ENCODE data around the gene PGM1.

PGM1 gene

GRCh38 chr1:63669151-63669961 is 76.1 kb downstream of the PGM1 start:
- no peak overlapping the region for H3K4me3 ChIP-seq (ENCODE audit: low read length, poor library complexity, severe bottlenecking)
- H4K20me1 ChIP-seq (ENCODE audit: insufficient read depth, low read length, poor library complexity, severe bottlenecking), result no peaks in the 10 kb centered on the region
- no peaks in the 10 kb centered on the region for H3K9me3 ChIP-seq (ENCODE audit: insufficient read depth, low read depth, low read length)
- H3F3A ChIP-seq (ENCODE audit: low read depth), result no peaks in the 10 kb centered on the region
- no peaks in the 10 kb centered on the region for H3K36me3 ChIP-seq (ENCODE audit: insufficient read depth, low read length)
- TF ChIP-seq EZH2phosphoT487 (IDR thresholded peaks at IDR 0.05; ENCODE audit: borderline replicate concordance) (no peak), CTCF (conservative IDR thresholded peaks at IDR 0.05; ENCODE audit: low read length) (no peak)
- no peaks in the 10 kb centered on the region for H3K79me2 ChIP-seq (ENCODE audit: insufficient read depth, low read length)
- H3K4me1 ChIP-seq (ENCODE audit: insufficient read depth, low read length, poor library complexity, severe bottlenecking), result no peaks in the 10 kb centered on the region
- H3K27me3 ChIP-seq (ENCODE audit: insufficient read depth, low read length, poor library complexity, severe bottlenecking), result no peaks in the 10 kb centered on the region
- no peak overlapping the region for H3K9ac ChIP-seq (ENCODE audit: low read depth, low read length, poor library complexity, severe bottlenecking)
- H2AFZ ChIP-seq (ENCODE audit: low read length), result no peak overlapping the region
- no peak overlapping the region for H3K4me2 ChIP-seq (ENCODE audit: low read depth, low read length, poor library complexity, severe bottlenecking)
- H3K9me2 ChIP-seq (replicated peaks; ENCODE audit: low read depth, low read length), result no peaks in the 10 kb centered on the region

GRCh38 chr1:63670164-63670563 is 77.0 kb downstream of the PGM1 start:
- no peaks in the 10 kb centered on the region for H3K36me3 ChIP-seq (ENCODE audit: insufficient read depth, low read length)
- no peak overlapping the region for H3K9ac ChIP-seq (ENCODE audit: low read depth, low read length, poor library complexity, severe bottlenecking)
- no peaks in the 10 kb centered on the region for H3K79me2 ChIP-seq (ENCODE audit: insufficient read depth, low read length)
- TF ChIP-seq EZH2phosphoT487 (IDR thresholded peaks at IDR 0.05; ENCODE audit: borderline replicate concordance) (no peak), CTCF (conservative IDR thresholded peaks at IDR 0.05; ENCODE audit: low read length) (no peak)
- H3K4me3 ChIP-seq (ENCODE audit: low read length, poor library complexity, severe bottlenecking), result no peak overlapping the region
- H3K27me3 ChIP-seq (ENCODE audit: insufficient read depth, low read length, poor library complexity, severe bottlenecking), result no peaks in the 10 kb centered on the region
- no peaks in the 10 kb centered on the region for H3K4me1 ChIP-seq (ENCODE audit: insufficient read depth, low read length, poor library complexity, severe bottlenecking)
- no peaks in the 10 kb centered on the region for H4K20me1 ChIP-seq (ENCODE audit: insufficient read depth, low read length, poor library complexity, severe bottlenecking)
- no peak overlapping the region for H2AFZ ChIP-seq (ENCODE audit: low read length)
- no peaks in the 10 kb centered on the region for H3F3A ChIP-seq (ENCODE audit: low read depth)
- H3K9me3 ChIP-seq (ENCODE audit: insufficient read depth, low read depth, low read length), result no peaks in the 10 kb centered on the region
- no peaks in the 10 kb centered on the region for H3K9me2 ChIP-seq (replicated peaks; ENCODE audit: low read depth, low read length)
- H3K4me2 ChIP-seq (ENCODE audit: low read depth, low read length, poor library complexity, severe bottlenecking), result no peak overlapping the region

GRCh38 chr1:63671514-63671913 is 78.3 kb downstream of the PGM1 start:
- H3K4me1 ChIP-seq (ENCODE audit: insufficient read depth, low read length, poor library complexity, severe bottlenecking), result no peaks in the 10 kb centered on the region
- H3K36me3 ChIP-seq (ENCODE audit: insufficient read depth, low read length), result no peaks in the 10 kb centered on the region
- no peaks in the 10 kb centered on the region for H3K9me2 ChIP-seq (replicated peaks; ENCODE audit: low read depth, low read length)
- H3K27me3 ChIP-seq (ENCODE audit: insufficient read depth, low read length, poor library complexity, severe bottlenecking), result no peaks in the 10 kb centered on the region
- H3K4me3 ChIP-seq (ENCODE audit: low read length, poor library complexity, severe bottlenecking), result no peak overlapping the region
- no peak overlapping the region for H3K9ac ChIP-seq (ENCODE audit: low read depth, low read length, poor library complexity, severe bottlenecking)
- no peak overlapping the region for H2AFZ ChIP-seq (ENCODE audit: low read length)
- TF ChIP-seq EZH2phosphoT487 (IDR thresholded peaks at IDR 0.05; ENCODE audit: borderline replicate concordance) (no peak), CTCF (conservative IDR thresholded peaks at IDR 0.05; ENCODE audit: low read length) (no peak)
- no peaks in the 10 kb centered on the region for H3K79me2 ChIP-seq (ENCODE audit: insufficient read depth, low read length)
- H3K9me3 ChIP-seq (ENCODE audit: insufficient read depth, low read depth, low read length), result no peaks in the 10 kb centered on the region
- H4K20me1 ChIP-seq (ENCODE audit: insufficient read depth, low read length, poor library complexity, severe bottlenecking), result no peaks in the 10 kb centered on the region
- no peak overlapping the region for H3K4me2 ChIP-seq (ENCODE audit: low read depth, low read length, poor library complexity, severe bottlenecking)
- H3F3A ChIP-seq (ENCODE audit: low read depth), result no peaks in the 10 kb centered on the region
